Pancreas (tissue), 10 donors: Measurements from ENCODE around the gene ITPKA. TPM values are rescaled to one million over a fixed set of nuclear protein-coding genes. Genes with fewer than 3 reads are reported as not detected.
"Not testable (repeated sequence)": the region's sequence is repeated elsewhere in the genome, so short reads cannot be mapped to it uniquely, and the experiment has no call there.

Experiments
- ATAC-seq, 4 donors: fragments of 200-7000 bp; cut with Tn5 transposase; one replicate each; pipeline versions ENCODE4 v1.8.0 to v1.9.1; 2020; ENCODE audit warnings: mild to moderate bottlenecking in 4 of 4, moderate library complexity in 4 of 4
- DNase-seq, 6 donors: peaks; one replicate each; pipeline ENCODE4 v3.0.0-alpha.2; 2020
- FAIRE-seq: peaks from 2 replicates; lab custom pipeline; 2012; peaks lifted over from hg19 to GRCh38; lab: Jason Lieb, UNC
- H3K27ac ChIP-seq, 4 donors: fragments of 200-600 bp; sonication (generic); 1 replicate in 3 of 4; 2 replicates in 1 of 4; pipeline versions ENCODE4 v1.5.0 to v1.8.0; 2020
- H3K27me3 ChIP-seq, 4 donors: fragments of 200-600 bp; one replicate each; pipeline ENCODE4 v1.8.0; 2021
- H3K36me3 ChIP-seq, 3 donors: fragments of 200-600 bp; sonication (generic) in 1 of 3; one replicate each; pipeline versions ENCODE4 v1.5.0 to v1.8.0; 2020 to 2021
- H3K4me1 ChIP-seq, 3 donors: fragments of 200-600 bp; one replicate each; pipeline ENCODE4 v1.8.0; 2021
- H3K4me3 ChIP-seq, 4 donors: fragments of 200-600 bp; sonication (generic) in 2 of 4; one replicate each; pipeline versions ENCODE4 v1.5.0 to v1.8.0; 2020 to 2021
- H3K9me3 ChIP-seq, 4 donors: fragments of 200-600 bp; one replicate each; pipeline ENCODE4 v1.8.0; 2021
- WGBS, 2 donors: extraction: QIAGEN DNeasy Blood & Tissue Kit; methylation state at CpG; one replicate each; pipeline ENCODE4 v1.1.7; 2013; 5-methylcytosine and 5-hydroxymethylcytosine counted together
- intact Hi-C, 3 donors: fragments of 100-400 bp; cut with DNase I; formaldehyde crosslinking; loops; one replicate each; pipeline versions ENCODE4 v1.11.1 to v1.14.2; 2022
- polyA plus RNA-seq, 2 donors: library from polyadenylated mRNA; stranded (reverse); fragments of 200-250 nt; gene quantifications; one replicate each; pipeline ENCODE4 v1.2.3, GENCODE V29; 2013
- total RNA-seq, 6 donors: library from RNA; stranded (reverse); fragmentation: NEBNext Ultra II Directional in 4 of 6; extraction: Animal tissue kit (Norgen Biotek cat#: 25700) in 4 of 6; gene quantifications; one replicate each; pipeline versions ENCODE4 v1.2.1 to v1.2.4, GENCODE V29; 2021 to 2023
- TF ChIP-seq, protein P1 (sequence below), 4 donors: fragments of 200-600 bp; sonication (generic) in 3 of 4; IDR thresholded peaks; one replicate each; pipeline versions ENCODE4 v1.5.0 to v1.8.0; 2021; ENCODE audit warnings: antibody characterized with exemption in 4 of 4
- donor health status: healthy with polysubstance abuse.
- donor health status: DM: no; HTN: no; CAD: no; lungs with moderate emphysema.
- donor health status: DM: no; HTN: no; CAD: no.
- donor health status: control.
- donor health status: control.
- donor health status: Bipolar disorder and iron deficiency.
- donor health status: DM: yes; HTN: yes; CAD: no.
- donor health status: DM: no; HTN: no; CAD: no.
- donor health status: DM: no; HTN: no; CAD: no.
- donor health status: DM: yes; HTN: yes; CAD: no.

The ITPKA gene
- total and polyA plus RNA-seq, 8 donors, result 0.64 to 2.8 (median 1.1) TPM

DNA sequence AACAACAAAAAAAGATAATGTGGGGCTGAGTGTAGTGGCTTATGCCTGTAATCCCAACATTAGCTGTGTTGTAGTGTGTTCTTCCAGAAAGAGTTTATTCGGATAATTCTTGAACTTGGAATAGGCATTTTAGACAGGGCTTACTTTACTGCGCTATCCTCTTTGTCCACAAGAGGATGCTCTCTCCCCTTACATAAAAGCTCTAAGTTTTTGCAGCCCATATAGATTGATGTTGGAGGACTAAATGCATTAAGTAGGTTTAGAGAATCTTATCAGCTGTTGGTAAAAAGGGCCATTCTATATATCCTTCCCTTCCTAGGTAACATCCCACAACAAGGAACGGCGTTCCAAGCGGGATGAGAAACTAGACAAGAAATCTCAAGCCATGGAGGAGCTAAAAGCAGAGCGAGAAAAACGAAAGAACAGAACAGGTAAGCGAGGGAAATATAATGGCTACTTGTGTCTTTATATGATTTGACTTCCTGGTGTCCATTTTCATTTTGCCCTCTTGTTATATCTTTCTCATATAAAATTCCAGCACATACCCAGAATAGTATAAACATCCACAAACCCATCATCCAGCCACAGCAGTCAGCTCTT lies 27.8 kb upstream of the ITPKA start:
- ATAC-seq (peak in 3 of 4 donors; percentile 73 to 80 (median 77)), DNase-seq (no peak), FAIRE-seq (no peak)
- intact Hi-C loops, result no loop called here
- no peak overlapping the region for H3K4me3 ChIP-seq
- no peak overlapping the region for H3K27ac ChIP-seq
- H3K27me3 ChIP-seq, result no peaks in the 10 kb centered on the region
- H3K4me1 ChIP-seq, result no peaks in the 10 kb centered on the region
- 76 to 78% methylated on average over 8 of the region's 8 CpGs for WGBS, 2 donors
- no peaks in the 10 kb centered on the region for H3K9me3 ChIP-seq
- TF ChIP-seq, protein P1, sequence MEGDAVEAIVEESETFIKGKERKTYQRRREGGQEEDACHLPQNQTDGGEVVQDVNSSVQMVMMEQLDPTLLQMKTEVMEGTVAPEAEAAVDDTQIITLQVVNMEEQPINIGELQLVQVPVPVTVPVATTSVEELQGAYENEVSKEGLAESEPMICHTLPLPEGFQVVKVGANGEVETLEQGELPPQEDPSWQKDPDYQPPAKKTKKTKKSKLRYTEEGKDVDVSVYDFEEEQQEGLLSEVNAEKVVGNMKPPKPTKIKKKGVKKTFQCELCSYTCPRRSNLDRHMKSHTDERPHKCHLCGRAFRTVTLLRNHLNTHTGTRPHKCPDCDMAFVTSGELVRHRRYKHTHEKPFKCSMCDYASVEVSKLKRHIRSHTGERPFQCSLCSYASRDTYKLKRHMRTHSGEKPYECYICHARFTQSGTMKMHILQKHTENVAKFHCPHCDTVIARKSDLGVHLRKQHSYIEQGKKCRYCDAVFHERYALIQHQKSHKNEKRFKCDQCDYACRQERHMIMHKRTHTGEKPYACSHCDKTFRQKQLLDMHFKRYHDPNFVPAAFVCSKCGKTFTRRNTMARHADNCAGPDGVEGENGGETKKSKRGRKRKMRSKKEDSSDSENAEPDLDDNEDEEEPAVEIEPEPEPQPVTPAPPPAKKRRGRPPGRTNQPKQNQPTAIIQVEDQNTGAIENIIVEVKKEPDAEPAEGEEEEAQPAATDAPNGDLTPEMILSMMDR (IDR thresholded peaks at IDR 0.05), result peak; percentile 40 to 68 (median 44)
- peaks cover 0 to 35% (median 6%) of the 10 kb centered on the region in 3 donors for H3K36me3 ChIP-seq

DNA sequence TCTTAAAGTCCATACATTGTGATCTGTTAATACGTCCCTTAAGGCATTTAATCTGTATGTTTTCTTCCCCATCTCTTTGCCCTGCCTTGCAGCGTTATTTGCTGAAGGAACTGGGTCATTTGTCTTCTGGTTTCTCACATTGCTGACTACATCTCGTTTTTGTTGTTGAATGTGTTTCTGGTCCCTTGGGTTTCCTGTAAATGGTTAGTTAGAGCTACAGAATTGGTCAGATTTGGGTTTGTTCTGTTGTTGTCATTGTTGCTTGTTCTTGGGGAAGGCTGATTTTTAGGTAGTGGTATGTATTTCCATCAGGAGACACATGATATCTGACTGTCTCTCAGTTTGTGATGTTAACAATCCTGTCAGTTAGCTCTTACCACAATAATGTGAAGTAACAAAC lies 27.0 kb upstream of the ITPKA start:
- Histone ChIP-seq H3K4me3 (no peak overlapping the region), H3K4me1 (no peaks in the 10 kb centered on the region), H3K27me3 (no peaks in the 10 kb centered on the region), H3K36me3 (peaks cover 2 to 41% (median 6%) of the 10 kb centered on the region in 3 donors), H3K9me3 (no peaks in the 10 kb centered on the region), H3K27ac (no peak overlapping the region)
- ATAC-seq (no peak), FAIRE-seq (no peak), DNase-seq (no peak)
- intact Hi-C loops, result no loop called here
- 52 to 63% methylated on average over 3 of the region's 3 CpGs for WGBS, 2 donors
- TF ChIP-seq, protein P1 (IDR thresholded peaks at IDR 0.05), result no peak

DNA sequence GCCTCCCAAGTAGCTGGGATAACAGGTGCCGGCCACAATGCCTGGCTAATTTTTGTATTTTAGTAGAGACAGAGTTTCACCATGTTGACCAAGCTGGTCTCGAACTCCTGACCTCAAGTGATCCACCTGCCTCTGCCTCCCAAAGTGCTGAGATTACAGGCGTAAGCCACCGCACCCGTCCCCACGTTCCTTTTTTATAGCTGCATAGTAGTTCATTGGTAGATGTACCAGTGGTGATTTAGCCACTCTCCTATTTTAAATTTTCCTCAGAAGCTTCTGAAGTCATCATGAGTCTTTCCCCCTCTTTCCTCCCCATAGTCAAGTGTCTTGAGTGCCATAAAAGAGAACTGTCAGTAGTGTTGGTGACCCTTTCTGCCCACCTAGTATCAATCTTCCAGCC lies 24.0 kb upstream of the ITPKA start:
- not testable (repeated sequence) for FAIRE-seq

DNA sequence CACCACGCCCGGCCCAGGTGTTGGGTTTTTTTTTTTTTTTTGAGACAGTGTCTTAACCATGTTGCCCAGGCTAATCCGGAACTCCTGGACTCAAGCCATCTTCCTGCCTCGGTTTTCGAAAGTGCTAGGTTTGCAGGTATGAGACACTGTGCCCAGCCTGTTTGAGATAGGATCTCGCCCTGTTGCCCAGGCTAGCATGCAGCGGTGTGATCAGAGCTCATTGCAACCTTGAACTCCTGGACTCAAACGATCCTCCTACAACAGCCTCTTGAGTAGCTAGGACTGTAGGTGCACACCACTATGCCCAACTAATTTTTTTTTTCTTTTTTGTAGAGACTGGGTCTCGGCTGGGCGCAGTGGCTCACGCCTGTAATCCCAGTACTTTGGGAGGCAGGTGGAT lies 20.3 kb upstream of the ITPKA start:
- DNase-seq (no peak), ATAC-seq (no peak), FAIRE-seq (no peak)
- Histone ChIP-seq H3K9me3 (no peaks in the 10 kb centered on the region), H3K36me3 (peaks cover 0 to 70% (median 33%) of the 10 kb centered on the region in 3 donors), H3K4me3 (no peak overlapping the region), H3K4me1 (no peaks in the 10 kb centered on the region), H3K27me3 (no peaks in the 10 kb centered on the region), H3K27ac (no peak overlapping the region)
- intact Hi-C loops, result no loop called here
- TF ChIP-seq, protein P1 (IDR thresholded peaks at IDR 0.05), result no peak
- WGBS, 2 donors, result 87 to 88% methylated on average over 11 of the region's 11 CpGs

More for the DNA sequence above, 24.0 kb upstream of the ITPKA start:
- ATAC-seq, H3K4me1 ChIP-seq, H3K9me3 ChIP-seq, H3K27me3 ChIP-seq, H3K27ac ChIP-seq, intact Hi-C loops, DNase-seq, H3K4me3 ChIP-seq: not testable (repeated sequence)
- 98 to 99% methylated on average over 6 of the region's 6 CpGs for WGBS, 2 donors
- H3K36me3 ChIP-seq, result peaks cover 6 to 53% (median 10%) of the 10 kb centered on the region in 3 donors

DNA sequence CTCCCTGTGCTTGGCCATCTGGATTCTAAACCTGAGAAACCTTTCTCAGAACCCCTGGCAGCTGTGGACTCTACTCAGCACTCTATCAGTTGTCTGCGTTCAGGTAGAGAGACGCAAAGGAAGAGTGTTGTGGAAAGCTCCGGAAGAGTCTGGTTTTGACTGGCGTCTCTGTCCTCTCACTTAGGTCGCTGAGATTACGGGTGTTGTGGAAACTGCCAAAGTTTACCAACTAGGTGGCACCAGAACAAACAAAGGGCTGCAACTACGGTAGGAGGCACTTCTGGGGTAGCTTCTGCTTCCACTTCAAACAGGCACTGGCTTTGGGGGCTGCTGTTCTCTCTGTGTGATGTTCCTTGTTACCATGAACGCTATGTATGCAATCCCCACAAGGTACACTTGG lies 19.2 kb upstream of the ITPKA start:
- DNase-seq, result no peak
- Histone ChIP-seq H3K4me3 (no peak overlapping the region), H3K27ac (no peak overlapping the region), H3K36me3 (peaks cover 0 to 72% (median 36%) of the 10 kb centered on the region in 3 donors), H3K9me3 (no peaks in the 10 kb centered on the region), H3K4me1 (no peaks in the 10 kb centered on the region), H3K27me3 (no peaks in the 10 kb centered on the region)
- FAIRE-seq, result no peak
- intact Hi-C loops, result no loop called here
- TF ChIP-seq, protein P1 (IDR thresholded peaks at IDR 0.05), result no peak
- ATAC-seq, result peak in 1 of 4 donors; percentile 40
- WGBS, 2 donors, result 86 to 87% methylated on average over 8 of the region's 8 CpGs
